BJ (cell line): Measurements from ENCODE around the gene HK2. TPM values are rescaled to one million over a fixed set of nuclear protein-coding genes. Genes with fewer than 3 reads are reported as not detected.

Experiments
- CTCF ChIA-PET: fragments of 350-600 bp; formaldehyde crosslinking; extraction: SDS; loops from one replicate; lab custom pipeline; 2021; ENCODE audit warnings: antibody characterized with exemption, inconsistent platforms; lab: Yijun Ruan, JAX
- POLR2A ChIA-PET: fragments of 300-600 bp; sonication (Branson Sonifier 250); formaldehyde crosslinking; extraction: SDS; loops from one replicate; lab custom pipeline; 2021; ENCODE audit warnings: antibody characterized with exemption; lab: Charles Lee
- DNase-seq: peaks from one replicate; pipeline ENCODE4 v3.0.0-alpha.2; 2011; ENCODE audit warnings: low read depth
- H3K27me3 ChIP-seq: 2 replicates; pipeline ENCODE4 v1.6.0; 2011; ENCODE audit warnings: low read length; ENCODE audit not compliant: control insufficient read depth, insufficient read depth
- H3K36me3 ChIP-seq: 2 replicates; pipeline ENCODE4 v1.5.1; 2011; ENCODE audit warnings: low read length; ENCODE audit not compliant: control insufficient read depth, insufficient read depth
- H3K4me3 ChIP-seq: 2 replicates; pipeline ENCODE4 v1.5.1; 2011; ENCODE audit warnings: low read depth, mild to moderate bottlenecking, control low read depth, low read length
- CTCF ChIP-seq: IDR thresholded peaks from 2 replicates; pipeline ENCODE4 v1.5.1; 2011; ENCODE audit warnings: low read depth, mild to moderate bottlenecking, control low read depth, inconsistent platforms, low read length, moderate library complexity; ENCODE audit not compliant: insufficient read depth
- polyA plus RNA-seq: library from polyadenylated mRNA; depleted of rRNA; stranded (reverse); fragments of >200 nt; gene quantifications from 2 replicates; pipeline ENCODE4 v1.2.3, GENCODE V29; 2011

Gene HK2
- polyA plus RNA-seq, 1 experiment = 21.8 TPM

DNA sequence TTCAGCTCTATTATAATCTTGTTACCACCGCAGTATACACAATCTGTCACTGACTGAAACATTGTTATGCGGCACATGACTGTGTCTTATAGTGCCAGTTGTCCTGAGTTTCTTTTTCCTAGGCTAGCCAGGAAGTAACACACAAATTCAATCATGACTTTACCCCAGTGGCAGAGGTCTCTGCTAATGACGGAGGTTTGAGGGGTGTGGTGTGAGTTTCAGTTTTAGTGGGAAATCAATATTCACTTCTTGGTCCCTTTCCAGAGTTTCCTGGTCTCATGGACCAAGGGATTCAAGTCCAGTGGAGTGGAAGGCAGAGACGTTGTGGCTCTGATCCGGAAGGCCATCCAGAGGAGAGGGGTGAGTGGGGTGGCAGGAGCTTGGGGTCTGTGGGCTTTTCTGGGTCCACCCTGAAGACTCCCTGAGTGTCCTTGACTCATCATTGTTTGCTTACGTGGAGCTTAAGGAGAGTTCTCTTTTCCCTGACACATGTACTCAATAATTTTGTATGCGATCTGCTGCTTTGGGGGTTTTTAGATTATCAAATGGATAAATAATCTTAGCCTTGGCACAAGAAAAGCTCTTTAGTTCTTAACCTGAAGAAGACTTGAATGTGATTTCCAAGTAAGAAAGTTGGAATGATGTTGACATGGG is 39.2 kb downstream of the HK2 start:
- ChIA-PET POLR2A (no interaction called here), CTCF (interaction anchor here (0.9 to 1.0 kb wide), 2 partner anchors 159 to 182 kb away, joined by 3 read pairs; no protein-coding TSS in a partner anchor)
- H3K27me3 ChIP-seq = no peaks in the 10 kb centered on the region
- H3K4me3 ChIP-seq = no peak overlapping the region
- peaks cover 12% of the 10 kb centered on the region for H3K36me3 ChIP-seq
- no peak for TF ChIP-seq CTCF
- DNase-seq = no peak

DNA sequence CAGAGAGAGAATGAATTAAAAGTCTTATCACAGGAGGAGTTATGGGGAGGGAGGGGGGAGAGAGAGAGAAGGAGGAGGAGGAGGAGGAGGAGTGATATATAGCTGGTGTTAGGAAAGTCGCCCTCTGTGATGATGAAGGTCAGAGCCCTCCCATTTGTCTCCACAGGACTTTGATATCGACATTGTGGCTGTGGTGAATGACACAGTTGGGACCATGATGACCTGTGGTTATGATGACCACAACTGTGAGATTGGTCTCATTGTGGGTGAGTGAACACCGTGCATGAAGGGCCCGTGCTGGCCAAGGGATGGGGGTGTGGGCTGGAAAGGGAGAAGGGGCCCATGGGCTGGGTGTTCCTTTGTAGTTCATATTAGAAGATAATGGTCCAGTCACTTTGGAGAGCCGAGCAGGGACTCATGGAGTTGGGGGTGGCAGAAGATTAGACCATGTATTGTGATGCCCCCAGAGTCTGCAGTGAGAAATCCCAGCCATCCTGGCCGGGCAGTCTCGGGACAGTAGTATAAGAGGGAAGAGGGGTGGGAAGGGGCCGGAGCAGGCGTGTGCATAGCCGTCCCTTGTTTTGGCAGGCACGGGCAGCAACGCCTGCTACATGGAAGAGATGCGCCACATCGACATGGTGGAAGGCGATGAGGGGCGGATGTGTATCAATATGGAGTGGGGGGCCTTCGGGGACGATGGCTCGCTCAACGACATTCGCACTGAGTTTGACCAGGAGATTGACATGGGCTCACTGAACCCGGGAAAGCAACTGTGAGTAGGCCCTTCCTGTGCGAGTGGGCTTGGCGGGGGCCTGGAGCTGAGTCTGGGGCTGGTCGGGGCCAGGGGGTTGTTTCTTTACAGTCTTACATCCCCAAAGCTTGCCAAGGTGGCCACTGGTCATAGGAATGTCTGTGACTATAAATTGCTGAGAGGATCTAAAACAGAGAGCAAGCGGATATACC is 40.0 kb downstream of the HK2 start:
- no peak for TF ChIP-seq CTCF
- H3K36me3 ChIP-seq = peaks cover 20% of the 10 kb centered on the region
- ChIA-PET CTCF (interaction anchor here (0.9 to 4.1 kb wide), 12 partner anchors 11 to 185 kb away, joined by 3 to 75 read pairs (median 14); no protein-coding TSS in a partner anchor), POLR2A (interaction anchor here (0.5 kb wide), 1 partner anchor 158 kb away, joined by 4 read pairs; no protein-coding TSS in a partner anchor)
- no peak for DNase-seq
- no peaks in the 10 kb centered on the region for H3K27me3 ChIP-seq
- H3K4me3 ChIP-seq = no peak overlapping the region

GRCh38 chr2:74876081-74876886 is 42.4 kb downstream of the HK2 start:
- Histone ChIP-seq H3K27me3 (no peaks in the 10 kb centered on the region), H3K4me3 (no peak overlapping the region), H3K36me3 (peaks cover 28% of the 10 kb centered on the region)
- POLR2A ChIA-PET = no interaction called here
- DNase-seq = no peak
- CTCF ChIA-PET = interaction anchor here (0.6 to 4.1 kb wide), 34 partner anchors 10 to 415 kb away, joined by 3 to 75 read pairs (median 4); no protein-coding TSS in a partner anchor
- TF ChIP-seq CTCF = peak; percentile 58

- no peak overlapping the region for H3K4me3 ChIP-seq
- ChIA-PET CTCF (interaction anchor here (0.6 to 4.1 kb wide), 17 partner anchors 9 to 414 kb away, joined by 3 to 75 read pairs (median 10); no protein-coding TSS in a partner anchor), POLR2A (no interaction called here)
- no peak for TF ChIP-seq CTCF
- H3K36me3 ChIP-seq = peaks cover 35% of the 10 kb centered on the region
- no peak for DNase-seq
- no peaks in the 10 kb centered on the region for H3K27me3 ChIP-seq
Measured at GRCh38 chr2:74877376-74877775, 43.4 kb downstream of the HK2 start.
